AG08395 (cell line): ENCODE results near the gene CELF4.

Source experiments
- DNase-seq: peaks from one replicate; pipeline ENCODE4 v3.0.0; 2012; ENCODE audit warnings: mixed read lengths, low spot score

Gene CELF4

GRCh38 chr18:37254973-37255372, 310.6 kb downstream of the CELF4 start:
- DNase-seq = no peak

GRCh38 chr18:37254236-37254754, 311.3 kb downstream of the CELF4 start:
- no peak for DNase-seq

- DNase-seq = peak; percentile 30
Observed at GRCh38 chr18:37253394-37254235, 312.0 kb downstream of the CELF4 start.

GRCh38 chr18:37252854-37253393, 312.7 kb downstream of the CELF4 start:
- DNase-seq = no peak

- DNase-seq = no peak
Observed at GRCh38 chr18:37252342-37252741, 313.3 kb downstream of the CELF4 start.

GRCh38 chr18:37251679-37252078, 313.9 kb downstream of the CELF4 start:
- DNase-seq = no peak

DNA sequence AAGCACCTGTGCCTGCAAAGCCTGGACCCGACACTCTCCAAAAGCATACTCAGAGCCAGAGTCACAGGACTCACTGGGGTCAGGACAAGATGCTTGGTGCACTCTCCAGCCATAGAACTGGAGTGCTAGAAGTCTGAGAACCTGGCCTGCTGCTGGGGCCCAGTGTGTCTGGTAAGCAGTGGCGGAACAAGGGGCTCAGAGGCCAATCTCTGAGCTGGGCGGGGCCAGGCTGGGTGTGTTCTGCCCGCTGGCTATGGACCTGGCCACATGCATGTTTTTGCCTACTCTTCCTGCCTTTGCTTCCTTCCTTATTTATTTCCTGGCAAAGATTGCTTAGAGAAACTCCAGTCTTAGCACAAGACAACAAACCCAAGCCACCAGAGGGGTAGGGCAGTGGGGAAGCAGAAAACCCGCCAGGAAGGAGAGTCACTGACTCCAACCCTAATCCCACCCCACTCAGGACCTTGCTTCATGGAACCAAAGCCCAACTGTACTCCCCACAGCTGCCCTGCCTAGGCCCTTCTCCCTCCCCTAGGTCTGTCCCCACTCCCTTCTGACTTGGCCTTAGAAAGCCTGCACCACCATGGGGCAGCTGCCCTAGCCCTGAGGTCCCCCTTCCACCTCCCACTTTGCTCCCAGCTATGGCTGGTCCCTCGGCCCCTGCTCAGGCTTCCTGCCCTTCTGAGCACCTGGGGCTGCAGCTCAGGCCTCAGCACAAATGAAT, 315.5 kb downstream of the CELF4 start:
- no peak for DNase-seq

GRCh38 chr18:37249171-37249886, 316.3 kb downstream of the CELF4 start:
- no peak for DNase-seq

DNA sequence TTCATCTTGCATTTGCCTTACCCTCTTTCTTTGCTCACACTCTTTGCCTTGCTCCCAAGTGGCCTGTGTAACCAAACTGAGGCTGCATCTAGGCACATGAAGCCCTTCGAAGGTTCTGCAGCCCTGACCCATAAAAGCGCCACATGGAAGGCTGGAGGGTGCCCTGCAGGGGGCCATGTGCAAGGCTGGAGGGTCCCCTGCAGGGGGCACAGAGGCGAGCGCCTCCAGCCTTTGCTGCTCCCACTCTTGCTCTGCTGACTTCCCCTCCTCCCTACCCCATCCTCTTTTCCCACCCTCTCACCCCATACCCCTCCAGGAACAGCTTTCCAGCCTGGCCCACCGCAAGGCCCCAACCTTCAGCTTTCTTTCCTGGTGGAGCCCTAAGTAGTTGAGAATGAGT, 317.3 kb downstream of the CELF4 start:
- no peak for DNase-seq

DNA sequence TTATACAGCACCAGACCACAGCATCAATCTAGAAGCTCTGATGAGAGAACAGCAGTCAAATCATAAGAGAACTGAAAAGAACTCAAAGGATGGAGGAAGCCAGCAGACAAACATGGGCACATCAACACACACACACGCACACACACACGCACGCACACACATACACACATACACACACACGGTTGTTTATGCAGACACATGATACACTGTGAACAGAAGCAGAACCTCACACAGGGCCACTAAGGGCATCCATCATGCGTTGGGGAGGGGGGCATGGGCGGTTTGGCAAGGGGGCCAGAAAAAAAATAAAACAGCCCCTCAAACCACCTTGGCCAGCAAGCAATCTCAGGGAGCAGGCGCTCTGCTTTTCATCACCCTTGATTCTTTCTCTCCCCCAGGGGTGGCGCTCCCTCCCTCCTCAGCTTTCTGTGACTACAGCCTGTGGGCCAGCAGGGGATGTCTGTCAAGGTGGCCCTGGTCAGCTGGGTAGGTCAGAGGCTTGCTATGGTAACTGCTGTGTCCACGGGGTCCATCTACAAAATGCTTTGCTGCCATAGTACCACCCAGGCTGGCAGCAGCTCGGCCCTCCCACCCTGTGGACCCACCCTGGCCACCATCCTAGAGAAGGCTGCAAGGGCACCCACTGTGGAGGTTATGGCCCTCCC, 318.0 kb downstream of the CELF4 start:
- DNase-seq = no peak

GRCh38 chr18:37246779-37247340, 318.7 kb downstream of the CELF4 start:
- DNase-seq = no peak

DNA sequence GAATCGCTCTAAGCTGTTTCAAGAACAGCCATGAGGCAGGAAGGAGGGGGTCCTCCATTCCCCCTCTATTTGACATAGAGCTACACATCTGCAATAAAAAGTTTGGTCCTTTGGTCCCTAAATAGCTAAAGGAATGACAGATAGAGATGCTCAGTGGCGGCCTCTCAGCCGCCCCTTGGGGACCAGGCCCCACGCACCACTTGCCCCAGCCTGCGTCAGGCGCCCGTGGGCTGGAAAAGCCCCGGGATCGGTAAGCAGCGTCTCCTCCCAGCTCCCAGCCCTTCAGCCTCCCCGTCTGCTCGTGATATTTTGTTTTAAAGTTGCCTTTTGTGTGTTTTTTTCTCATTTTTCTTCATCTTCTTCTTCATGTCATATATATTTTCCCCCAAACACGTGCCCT, 321.0 kb downstream of the CELF4 start:
- no peak for DNase-seq

DNA sequence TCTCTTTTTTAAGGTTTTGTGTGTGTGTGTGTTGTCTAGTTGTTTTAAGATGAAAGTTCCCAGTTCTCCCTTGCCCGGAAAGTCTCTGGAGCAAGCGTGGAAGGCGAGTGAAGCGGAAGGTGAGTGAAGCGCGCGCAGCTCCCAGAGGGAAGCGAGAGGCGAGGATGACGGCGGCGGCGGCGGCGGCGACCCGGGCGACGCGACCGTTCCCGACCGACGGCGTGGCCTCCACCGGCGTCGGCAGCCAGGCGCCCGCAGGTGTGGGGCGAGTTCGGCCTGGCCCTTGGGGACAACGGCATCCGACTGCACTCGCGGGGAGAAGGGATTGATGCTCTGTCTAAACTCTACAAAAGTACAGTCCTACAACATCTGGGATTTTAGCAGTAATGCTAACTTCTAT, 321.9 kb downstream of the CELF4 start:
- DNase-seq = no peak

DNA sequence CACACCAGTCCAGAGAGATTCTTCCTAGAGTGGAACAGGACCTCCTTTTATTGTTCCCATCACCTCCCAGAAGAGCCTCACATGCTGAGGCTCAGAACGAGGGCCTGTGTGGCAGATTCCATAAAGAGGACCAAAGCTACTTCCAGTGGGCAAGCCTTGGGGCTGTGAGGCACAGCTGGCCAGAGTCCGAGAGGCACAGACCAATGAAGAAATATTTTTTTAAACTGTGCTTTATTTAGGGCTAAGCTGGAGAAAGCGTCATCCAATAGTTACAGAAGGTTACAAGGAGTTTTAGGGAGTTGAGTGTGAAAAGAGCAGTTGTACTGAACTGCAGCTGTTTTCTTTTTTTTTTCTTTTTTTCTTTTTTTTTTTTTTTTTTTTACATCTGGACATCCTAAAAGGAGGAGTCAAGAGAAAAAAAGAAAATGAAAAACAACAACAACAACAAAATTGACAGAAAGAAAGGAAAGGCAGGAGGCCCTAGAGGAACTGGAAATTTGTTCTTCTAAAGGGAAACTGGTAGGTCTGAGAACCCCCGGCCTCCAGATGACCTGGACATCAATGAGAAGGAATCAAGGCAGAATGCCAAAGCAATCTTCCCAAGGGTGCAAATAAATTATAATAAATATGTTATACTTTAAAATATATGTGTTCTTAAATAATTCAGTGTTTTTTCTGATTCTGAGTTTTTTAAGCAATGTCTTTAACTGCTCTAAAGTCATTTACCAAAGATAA, 322.6 kb downstream of the CELF4 start:
- DNase-seq = no peak

DNA sequence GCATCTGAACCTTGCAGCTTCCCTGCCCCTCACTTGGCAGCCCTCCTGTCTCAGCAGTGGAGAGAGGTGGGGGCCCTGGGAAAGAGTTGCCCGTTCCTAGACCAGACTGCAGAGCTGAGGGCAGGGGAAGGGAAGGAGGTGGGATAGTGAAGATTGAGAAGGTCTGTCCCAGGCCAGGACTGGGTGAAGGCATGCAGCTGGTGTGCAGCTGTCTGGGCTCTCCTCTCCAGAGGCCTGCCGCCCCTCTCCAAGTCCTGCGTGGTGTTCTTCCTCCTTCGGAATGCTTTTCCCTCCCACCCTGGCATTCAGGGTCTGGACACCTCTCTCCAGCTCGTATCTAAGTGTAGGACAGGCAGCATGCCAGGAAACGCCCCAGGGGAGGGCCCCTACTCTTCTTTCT, 323.5 kb downstream of the CELF4 start:
- no peak for DNase-seq

GRCh38 chr18:37238282-37239108, 327.1 kb downstream of the CELF4 start:
- no peak for DNase-seq

DNA sequence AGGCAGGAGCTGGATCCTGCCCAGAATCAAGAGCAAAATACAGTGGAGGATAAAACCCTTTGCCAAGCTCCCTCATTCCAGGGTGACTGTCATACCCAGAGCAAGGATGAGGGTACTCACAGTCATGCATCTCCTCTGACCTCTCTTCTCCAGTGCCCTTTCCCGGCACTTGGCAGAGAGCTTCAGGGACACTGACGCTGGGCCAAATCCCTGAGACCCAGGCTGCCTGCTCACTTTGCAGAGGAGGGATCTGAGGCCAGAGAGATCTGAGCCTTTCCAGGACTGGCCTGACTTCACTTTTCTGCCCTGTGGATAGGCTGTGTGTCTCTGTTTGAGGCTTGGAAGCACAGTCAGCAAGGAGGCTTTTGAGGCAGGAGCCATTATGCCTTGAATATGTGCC, 330.0 kb downstream of the CELF4 start:
- DNase-seq = no peak

DNA sequence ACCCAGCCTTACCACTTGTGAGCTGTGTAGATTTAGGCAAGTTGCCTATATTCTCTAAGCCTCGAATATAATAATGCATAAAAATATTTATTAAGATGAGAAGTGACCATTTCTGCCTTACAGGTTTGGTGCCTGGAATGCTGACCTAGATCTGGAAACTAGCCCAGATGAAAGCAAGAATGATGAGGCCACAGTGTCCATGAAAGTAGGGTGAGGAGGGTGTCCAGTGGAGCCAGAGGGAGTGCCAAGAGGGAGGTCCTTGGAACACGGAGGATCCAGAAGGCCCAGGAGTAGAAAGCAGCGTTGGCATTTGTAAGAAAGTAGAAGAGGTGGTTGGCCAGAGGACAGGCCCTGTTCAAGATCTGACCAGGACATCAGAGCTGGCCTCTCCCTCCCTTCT, 334.3 kb downstream of the CELF4 start:
- DNase-seq = no peak

DNA sequence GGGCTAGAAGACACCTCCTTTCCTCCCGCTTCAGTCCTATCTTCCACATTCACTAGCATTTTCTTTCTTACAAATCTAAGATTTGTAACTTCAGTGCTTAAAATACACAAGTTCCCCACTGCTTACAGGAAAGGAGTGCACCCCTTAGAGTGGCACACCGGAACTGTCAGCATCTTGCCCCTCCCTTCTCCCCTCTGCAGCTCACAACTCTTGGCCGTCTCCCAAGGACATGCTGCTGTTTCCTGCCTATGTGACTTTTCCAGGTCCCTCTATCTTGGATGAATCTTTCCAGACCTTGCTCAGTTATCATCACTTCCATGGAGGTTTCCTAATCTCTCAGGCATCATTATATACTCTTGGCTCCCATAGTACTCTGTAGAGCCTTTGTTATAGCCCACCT, 334.8 kb downstream of the CELF4 start:
- no peak for DNase-seq

DNA sequence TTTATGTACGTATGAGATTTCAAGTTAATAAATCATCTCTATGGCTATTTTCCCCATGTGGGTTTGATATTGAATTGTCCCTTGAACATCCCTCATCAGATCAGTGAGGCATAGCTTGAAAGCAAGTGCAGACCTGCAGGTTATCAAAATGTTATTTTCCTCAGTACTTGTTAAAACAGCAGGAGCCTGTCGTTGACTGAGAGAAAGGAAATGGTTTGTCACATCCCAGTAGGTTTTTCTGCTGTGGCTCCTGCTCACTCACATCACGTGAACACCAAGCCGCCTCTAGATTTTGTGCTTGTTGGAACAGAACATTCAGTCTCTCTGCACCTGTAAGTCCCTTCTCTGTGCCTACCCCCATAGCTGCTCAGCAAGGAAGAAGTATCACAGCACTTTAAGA, 340.3 kb downstream of the CELF4 start:
- no peak for DNase-seq
